ENCODE measurements around the gene LIMS3. TPM values are rescaled to one million over a fixed set of nuclear protein-coding genes. Genes with fewer than 3 reads are reported as not detected.
"Not testable (repeated sequence)": the region's sequence is repeated elsewhere in the genome, so short reads cannot be mapped to it uniquely, and the experiment has no call there.

Gene LIMS3, protein sequence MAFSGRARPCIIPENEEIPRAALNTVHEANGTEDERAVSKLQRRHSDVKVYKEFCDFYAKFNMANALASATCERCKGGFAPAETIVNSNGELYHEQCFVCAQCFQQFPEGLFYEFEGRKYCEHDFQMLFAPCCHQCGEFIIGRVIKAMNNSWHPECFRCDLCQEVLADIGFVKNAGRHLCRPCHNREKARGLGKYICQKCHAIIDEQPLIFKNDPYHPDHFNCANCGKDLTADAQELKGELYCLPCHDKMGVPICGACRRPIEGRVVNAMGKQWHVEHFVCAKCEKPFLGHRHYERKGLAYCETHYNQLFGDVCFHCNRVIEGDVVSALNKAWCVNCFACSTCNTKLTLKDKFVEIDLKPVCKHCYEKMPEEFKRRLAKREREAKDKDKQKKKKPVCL
- 3.7 TPM for total RNA-seq

DNA sequence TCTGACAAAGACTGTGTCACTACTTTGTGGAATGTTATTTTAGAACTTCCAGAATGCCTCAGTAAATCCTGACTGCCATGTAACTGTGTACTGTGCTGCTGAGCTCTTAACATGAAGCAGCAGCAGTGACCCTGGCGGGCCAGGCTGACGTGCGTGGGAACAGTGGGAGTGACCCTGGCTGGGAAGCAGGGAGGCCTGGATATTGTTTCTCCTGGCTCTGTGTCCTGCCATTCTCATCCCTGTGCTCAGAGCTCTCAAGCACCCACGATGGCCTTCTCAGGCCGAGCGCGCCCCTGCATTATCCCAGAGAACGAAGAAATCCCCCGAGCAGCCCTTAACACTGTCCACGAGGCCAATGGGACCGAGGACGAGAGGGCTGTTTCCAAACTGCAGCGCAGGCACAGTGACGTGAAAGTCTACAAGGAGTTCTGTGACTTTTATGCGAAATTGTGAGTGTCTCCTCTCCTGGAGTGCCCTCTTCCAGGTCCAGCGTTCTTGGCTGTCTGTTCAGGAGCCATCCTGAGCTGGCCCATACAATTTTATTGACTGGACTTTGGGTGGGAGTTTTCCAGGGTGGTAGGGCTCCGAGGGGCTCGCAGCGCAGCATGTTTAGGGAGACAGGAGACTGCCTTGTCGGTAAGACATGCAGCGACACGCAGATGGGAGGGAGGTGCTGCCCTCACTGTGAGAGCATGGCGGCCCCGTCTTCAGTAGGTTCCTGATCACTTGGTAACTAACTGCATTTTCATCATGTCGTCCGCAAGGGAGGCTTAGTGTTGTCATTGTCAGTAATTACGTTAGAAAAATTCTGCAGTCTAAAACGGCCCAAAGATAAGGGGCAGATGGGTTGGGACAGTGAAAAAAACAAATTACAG is at the start of gene LIMS3:
Gene LIMS3, plus strand, starts transcription at position 227 of the 875 bp plus-strand sequence. Its CDS starts 41 bp downstream, at position 268.
- peak; percentile 97 for ATAC-seq
- DNase-seq (ENCODE audit: low spot score); intact Hi-C loops (cut with DNase I): not testable (repeated sequence)

DNA sequence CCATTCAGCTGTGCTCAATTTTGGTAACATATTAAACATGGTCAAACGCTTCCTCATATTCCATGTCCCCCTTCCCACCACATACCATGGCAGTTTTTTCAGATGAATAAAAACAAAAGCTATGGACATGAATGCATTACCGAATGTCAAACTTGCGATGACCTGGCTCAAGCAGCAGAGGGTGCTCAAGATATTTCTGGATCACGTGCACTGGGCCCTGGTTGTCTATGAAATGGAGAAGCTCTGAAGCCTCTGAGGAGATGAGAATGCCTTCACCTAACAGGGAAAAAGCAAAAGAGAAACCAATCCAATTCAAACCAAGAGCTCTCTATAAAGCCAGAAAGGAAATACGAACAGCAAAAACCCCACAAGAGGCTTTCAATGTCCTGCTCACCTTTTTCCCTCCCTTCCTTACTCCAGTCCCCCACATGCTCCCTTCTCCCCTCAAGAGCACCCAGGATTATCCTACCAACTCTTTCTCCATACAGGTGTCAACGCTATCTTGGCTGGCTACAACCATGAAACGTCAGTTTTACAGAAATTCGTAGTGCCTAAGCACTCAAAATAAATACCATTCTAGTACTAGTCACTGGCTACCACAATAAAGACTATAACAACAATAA is 27.2 kb upstream of the LIMS3 start:
- DNase-seq (ENCODE audit: low spot score); ATAC-seq; intact Hi-C loops (cut with DNase I): not testable (repeated sequence)

DNA sequence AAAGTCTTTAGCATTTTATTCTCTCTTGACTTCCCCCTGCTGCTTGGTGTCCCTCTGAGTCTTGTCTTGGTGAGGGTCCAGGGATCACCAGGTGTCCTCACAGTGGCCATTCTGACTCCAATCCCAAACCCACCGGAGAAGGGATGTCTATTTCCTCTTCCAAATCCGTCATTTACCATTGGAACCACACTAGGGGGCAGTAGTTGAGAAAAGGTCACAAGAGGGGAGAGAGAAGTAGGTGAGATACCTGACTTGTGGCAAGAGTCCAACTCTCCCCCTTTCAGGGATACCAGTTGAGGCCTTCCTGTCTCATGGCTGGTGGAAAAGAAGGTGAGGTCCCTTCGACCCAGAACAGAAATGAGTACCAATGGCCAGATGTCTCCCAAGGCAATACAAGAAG is 21.9 kb upstream of the LIMS3 start:
- ATAC-seq; DNase-seq (ENCODE audit: low spot score); intact Hi-C loops (cut with DNase I): not testable (repeated sequence)

DNA sequence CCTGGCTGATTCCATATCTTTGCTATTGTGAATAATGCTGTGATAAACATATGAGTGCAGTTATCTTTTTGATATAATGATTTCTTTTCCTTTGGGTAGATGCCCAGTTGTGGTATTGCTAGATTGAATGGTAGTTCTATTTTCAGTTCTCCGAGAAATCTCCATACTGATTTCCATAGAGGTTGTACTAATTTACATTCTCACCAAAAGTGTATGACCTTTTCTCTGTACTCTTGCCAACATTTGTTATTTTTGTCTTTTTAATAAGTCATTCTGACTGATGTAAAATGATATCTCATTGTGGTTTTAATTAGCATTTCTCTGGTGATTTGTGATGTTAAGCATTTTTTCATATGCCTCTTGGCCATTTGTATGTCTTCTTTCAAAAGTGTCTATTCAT is 16.4 kb upstream of the LIMS3 start:
- DNase-seq (ENCODE audit: low spot score); intact Hi-C loops (cut with DNase I); ATAC-seq: not testable (repeated sequence)

DNA sequence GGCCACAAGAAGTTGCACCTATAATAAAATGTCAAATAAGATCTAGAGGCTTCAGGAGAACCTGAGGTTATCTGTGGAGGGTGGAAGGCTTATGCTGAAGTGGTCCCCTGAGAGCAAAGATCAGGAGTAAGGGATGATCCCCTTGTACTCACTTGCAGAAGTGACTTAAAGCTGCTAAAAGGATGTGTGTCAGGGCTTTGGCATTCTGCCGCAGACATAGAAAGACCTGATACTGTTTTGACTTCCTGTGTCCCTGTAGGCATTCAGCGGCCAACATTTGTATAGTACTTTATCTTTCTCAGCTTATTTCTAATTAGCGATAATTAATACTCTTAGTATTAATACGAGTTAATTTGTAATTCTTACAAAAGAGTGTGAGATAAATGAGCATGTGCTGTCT is 10.1 kb upstream of the LIMS3 start:
- ATAC-seq; DNase-seq (ENCODE audit: low spot score); intact Hi-C loops (cut with DNase I): not testable (repeated sequence)

DNA sequence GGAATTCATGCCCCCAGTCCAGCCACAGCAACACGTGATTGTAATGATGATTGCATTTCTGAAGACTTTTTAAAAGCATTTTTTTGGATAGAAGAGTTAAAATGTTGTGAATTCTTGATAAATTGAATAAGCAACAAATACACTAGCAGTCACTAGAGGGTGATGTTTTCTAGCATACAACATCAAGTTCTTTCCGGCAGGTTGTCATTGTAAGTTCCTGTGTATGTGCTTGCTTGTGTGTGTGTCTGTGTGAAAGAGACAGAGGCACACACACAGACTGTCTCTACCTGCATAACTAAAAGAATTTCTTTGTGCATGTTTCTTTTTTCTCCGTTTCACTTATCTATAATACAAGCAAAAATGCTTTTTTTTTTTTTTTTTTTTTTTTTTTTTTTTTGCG is 8.6 kb upstream of the LIMS3 start:
- ATAC-seq, result peak; percentile 72
- DNase-seq (ENCODE audit: low spot score); intact Hi-C loops (cut with DNase I): not testable (repeated sequence)

DNA sequence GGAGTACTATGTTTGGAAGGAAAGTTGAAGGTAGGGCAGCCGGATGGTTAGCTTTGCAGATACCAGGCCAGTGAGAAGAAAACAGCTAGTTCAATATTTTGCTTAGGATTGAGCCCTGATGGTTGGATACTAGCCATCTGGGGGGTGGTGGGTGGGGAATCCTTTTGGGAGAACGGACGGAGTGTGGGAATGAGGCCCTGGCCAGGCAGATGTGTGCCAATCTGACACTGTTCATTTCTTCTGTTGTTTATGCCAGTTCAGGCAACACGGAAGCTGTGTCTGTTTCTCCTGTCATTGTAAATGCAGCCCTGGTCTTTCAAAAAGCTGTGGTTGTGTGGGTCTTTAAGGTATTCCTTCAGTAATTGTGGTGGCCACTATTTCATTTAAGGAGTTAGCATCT is 7.5 kb upstream of the LIMS3 start:
- DNase-seq (ENCODE audit: low spot score); ATAC-seq; intact Hi-C loops (cut with DNase I): not testable (repeated sequence)

DNA sequence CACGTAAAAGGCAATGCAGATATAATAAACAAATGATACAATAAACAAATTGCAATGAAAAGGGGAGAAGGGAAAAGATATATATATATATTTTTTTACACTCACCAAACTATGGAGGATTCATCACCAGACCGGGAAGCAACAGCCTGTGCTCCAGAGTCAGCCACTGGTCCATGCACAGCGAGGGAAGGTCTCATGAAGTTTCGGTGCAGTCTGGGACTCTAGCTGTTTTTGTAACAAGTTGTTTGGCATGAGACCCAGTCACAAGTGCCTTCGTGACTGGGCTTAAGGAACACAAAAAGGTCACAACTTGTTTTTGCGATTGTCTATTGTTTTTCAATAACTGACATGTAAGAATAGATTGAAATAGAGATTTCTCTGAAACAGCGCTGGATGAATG is 4.8 kb upstream of the LIMS3 start:
- DNase-seq (ENCODE audit: low spot score); intact Hi-C loops (cut with DNase I); ATAC-seq: not testable (repeated sequence)

DNA sequence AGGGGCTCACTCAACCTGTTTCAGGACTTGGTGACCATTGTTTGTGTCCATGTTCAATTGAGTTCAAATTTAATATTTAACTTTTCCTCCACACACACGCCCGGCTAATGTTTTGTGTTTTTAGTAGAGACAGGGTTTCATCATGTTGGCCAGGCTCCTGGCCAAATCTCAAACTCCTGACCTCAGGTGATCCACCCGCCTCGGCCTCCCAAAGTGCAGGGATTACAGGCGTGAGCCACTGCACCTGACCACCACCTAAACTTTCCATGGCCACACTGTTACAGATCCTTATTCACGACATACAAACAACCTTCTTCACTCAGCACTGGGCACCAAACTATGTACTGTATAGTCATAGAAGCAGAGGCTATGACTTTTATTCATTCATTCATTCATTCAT is 4.3 kb upstream of the LIMS3 start:
- DNase-seq (ENCODE audit: low spot score); ATAC-seq; intact Hi-C loops (cut with DNase I): not testable (repeated sequence)

DNA sequence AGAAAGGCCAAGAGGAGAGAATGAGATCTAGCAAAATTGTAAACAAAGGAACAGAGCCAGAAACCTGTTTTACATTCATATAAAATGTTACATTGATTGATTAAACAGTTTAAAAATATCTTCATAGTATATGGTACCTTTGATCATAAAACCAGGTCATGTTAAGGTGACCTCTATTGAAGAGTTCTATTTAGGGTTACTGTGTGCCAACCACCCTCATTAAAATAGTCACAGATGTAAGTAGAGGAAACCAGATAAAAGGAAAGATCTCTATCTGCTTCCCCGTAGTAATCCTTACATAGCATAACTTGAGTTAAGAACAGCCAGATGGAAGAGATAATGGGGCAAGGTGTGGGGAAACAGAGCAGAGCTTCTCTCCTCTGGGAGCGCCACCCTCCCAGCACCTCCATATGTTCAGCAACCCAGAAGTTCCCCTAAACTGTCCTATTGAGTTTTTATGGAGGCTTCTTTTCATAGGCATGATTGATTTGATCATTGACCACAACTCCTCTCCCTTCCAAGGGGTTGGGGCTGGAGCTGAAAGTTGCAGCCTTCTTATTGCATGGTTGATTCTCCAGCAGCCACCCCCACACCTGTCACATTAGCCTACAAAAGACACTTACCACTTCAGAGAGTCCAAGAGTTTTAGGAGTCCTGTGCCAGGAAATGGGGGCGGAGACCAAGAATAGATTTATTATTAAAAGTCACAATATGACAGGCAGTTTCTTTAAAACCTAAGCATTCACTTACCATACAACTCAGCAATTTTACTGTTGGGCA is 3.2 kb upstream of the LIMS3 start:
- DNase-seq (ENCODE audit: low spot score); intact Hi-C loops (cut with DNase I); ATAC-seq: not testable (repeated sequence)

DNA sequence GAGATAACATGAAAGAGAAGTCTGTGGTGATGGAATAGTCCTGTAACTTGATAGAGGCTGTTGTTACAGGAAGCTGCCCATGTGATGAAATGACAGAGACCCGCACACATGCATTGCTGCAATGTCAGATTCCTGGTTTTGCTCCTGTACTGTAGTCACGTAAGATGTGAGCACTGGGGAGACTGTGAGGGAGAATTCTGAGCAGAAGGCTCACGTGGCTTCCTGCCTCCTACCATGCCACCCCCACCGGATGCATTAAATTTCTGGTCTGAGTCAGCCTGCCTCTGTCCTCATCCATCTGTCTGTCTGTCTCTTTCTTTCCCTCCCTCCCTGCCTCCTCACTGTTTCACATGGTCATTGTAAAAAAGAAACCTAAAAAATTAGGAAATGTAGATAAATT is 2.3 kb upstream of the LIMS3 start:
- DNase-seq (ENCODE audit: low spot score); ATAC-seq; intact Hi-C loops (cut with DNase I): not testable (repeated sequence)

DNA sequence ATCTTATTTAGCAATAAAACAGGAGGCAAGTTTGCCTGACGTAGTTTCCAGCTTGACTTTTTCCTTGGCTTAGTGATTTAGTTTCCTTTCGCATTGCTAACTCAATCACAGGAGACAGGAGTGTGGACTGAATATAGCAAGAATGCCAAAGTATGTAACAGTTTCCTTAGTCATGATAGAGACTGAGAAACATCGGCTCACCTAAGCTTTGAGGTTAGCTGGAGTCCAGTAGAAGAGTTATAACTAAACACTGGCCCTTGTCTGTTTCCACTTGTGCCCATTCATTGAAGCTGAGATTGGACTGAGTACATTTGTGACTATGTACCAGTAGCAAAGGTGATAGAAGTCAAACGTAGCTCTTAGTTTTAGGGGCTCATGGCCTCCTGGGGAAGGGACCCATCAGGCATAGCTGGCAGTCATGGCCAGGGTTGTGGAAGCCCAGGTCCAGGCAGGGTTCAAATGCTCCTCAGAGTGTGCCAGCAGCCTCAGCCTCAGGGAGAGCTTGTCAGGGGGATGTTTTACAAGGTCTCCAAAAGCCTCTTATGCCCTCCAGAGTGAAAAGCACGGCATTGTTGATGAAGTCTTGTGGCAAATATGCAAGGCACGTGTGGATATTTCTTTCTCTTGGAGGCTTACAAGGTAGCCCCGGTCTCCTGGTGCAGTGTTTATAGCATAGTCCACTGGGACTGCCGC is 573 bp upstream of the LIMS3 start:
- ATAC-seq, result peak; percentile 45
- DNase-seq (ENCODE audit: low spot score); intact Hi-C loops (cut with DNase I): not testable (repeated sequence)

DNA sequence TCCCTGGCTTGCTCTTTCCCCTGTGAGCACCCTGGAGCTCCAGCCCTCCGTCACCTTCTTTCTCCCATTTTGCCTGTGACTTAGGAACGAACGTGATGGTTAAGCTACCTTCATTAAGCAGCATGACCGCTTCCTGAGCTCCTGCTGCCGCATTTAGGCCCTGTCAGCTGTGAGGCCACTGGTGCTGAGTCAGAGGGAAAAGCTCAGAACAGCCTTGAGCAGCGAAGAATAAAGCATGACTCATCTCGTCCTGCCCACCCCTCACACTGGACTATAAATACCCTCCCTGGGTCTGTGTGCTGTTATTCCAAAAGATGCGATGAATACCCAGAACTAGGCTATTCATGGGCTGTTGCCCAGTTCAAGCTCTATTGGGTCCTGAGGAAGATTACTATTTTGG is 7.3 kb downstream of the LIMS3 start:
- ATAC-seq, result peak; percentile 70
- DNase-seq (ENCODE audit: low spot score); intact Hi-C loops (cut with DNase I): not testable (repeated sequence)

DNA sequence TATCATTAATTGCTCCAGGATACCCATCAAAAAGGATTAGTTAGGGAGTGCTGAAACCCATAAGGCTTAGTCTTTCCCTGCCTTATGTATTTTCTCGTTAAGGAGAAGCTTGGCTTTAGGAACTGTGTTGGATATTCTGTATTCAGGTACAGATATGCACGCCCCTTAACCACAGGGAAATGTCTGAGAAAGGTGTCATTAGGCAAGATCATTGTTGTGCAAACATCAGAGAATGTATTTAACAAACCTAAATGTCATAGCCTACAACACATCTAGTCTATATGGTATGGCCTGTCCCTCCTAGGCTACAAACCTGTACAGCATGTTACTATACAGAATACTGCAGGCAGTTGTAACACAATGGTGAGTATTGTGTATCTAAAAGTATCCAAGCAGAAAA is 10.1 kb downstream of the LIMS3 start:
- DNase-seq (ENCODE audit: low spot score); ATAC-seq; intact Hi-C loops (cut with DNase I): not testable (repeated sequence)

DNA sequence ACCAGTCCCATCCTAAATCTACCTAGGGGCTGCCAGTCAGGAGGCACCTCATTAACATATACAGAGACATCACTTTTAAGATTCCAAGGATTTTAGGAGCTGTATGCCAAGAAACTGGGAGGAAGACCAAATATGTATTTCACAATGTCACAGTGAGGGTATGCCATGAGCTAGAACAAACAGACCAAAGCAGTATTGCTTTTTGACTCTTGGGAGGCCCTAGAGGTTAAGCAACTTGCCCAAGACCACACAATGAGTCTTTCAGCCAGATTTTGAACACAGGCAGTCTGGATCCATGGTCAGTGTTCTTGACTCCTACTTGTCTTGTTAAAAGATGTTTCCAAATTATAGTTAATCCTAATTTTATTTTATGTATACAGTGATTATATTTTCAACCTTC is 12.3 kb downstream of the LIMS3 start:
- ATAC-seq, result peak; percentile 91
- DNase-seq (ENCODE audit: low spot score); intact Hi-C loops (cut with DNase I): not testable (repeated sequence)

DNA sequence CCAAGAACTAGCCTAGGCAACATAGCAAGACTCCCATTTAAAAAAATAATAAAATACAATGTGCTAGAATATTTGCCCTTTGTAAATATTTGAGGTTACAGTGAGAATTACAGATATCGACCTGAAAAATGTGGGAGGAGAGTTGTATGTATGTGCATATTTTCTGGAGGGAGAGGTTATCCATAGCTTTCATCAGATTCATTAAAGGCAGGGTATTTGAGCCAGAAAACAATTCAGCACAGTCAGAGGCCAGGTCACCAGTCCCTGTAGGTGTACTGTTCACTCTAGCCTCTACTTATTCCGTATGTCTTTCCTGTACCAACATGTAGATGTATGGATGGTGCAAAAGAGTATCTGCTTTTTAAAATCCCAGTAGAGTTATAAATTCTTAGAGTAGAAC is 15.4 kb downstream of the LIMS3 start:
- intact Hi-C loops (cut with DNase I); ATAC-seq; DNase-seq (ENCODE audit: low spot score): not testable (repeated sequence)

DNA sequence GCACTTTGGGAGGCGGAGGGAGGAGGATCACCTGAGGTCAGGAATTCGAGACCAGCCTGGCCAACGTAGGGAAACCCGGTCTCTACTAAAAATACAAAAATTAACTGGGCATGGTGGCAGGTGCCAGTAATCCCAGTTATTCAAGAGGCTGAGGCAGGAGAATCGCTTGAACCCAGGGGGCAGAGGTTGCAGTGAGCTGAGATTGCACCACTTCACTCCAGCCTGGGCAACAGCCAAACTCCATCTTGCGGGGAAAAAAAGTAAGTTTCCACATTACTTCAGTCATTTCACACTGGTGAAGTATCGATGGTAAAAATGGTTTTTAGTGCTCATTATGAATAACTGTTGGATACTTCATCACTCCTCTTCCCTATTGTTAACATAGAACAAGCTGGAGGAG is 16.1 kb downstream of the LIMS3 start:
- intact Hi-C loops (cut with DNase I); ATAC-seq; DNase-seq (ENCODE audit: low spot score): not testable (repeated sequence)

DNA sequence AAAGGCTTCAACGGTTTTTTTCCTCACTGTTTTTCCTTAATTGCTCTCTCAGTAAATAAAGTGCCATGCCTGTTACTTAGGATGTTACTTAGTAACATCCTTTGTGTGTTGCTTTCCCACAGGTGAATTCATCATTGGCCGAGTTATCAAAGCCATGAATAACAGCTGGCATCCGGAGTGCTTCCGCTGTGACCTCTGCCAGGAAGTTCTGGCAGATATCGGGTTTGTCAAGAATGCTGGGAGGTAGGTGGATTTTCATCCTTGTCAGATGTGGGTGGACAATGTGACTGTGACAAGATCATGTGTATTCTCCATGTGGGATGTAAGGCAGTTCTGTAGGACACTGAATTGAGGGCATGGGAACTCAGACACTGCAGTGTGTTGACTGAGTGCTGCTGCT is 17.3 kb downstream of the LIMS3 start:
- intact Hi-C loops (cut with DNase I); DNase-seq (ENCODE audit: low spot score); ATAC-seq: not testable (repeated sequence)
